Ecto neural progenitor cell (in vitro differentiated cells): Measurements from ENCODE around the gene FAM13B.
A peak's percentile ranks its signal among the peaks of the same experiment; 100 is the strongest.

ENCODE experiments used
- DNase-seq: peaks from one replicate; pipeline ENCODE4 v3.0.0-alpha.2; 2018; ENCODE audit warnings: low spot score

FAM13B gene

GRCh38 chr5:137894586-137894985, 138.3 kb downstream of the FAM13B start:
- no peak for DNase-seq

GRCh38 chr5:137891849-137892248, 141.0 kb downstream of the FAM13B start:
- no peak for DNase-seq

GRCh38 chr5:137890845-137891244, 142.0 kb downstream of the FAM13B start:
- no peak for DNase-seq

- peak; percentile 78 for DNase-seq
Measured at GRCh38 chr5:137888863-137889759, 143.8 kb downstream of the FAM13B start, which contains the start of gene PKD2L2. Gene PKD2L2 (plus strand): TSS chr5:137889457. CDS start chr5:137889492, 35 bp downstream.

- no peak for DNase-seq
Measured at GRCh38 chr5:137888466-137888862, 144.4 kb downstream of the FAM13B start.
